Measurements from ENCODE around the gene COMMD7.

DNA sequence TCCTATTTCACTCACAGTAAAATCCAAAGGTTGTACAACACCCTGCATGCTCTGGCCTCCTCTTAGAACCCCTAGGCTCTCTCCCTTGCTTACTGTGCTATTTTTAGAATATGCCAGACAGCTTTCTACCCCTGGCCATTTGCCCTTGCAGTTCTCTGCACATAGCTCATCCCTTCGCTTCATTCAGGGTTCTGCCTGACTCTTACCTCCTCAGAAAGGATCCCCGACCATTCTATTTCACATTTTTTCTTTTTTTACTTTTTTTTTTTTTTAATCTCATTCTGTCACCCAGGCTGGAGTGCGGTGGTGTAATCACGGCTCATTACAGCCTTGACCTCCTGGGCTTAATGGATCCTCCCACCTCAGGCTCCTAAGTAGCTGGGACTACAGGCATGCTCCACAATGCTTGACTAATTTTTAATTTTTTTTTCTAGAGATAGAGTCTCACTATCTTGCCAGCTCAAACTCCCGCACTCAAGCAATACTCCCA is 33.6 kb downstream of the COMMD7 start:
- no peak for TF ChIP-seq BHLHE40 (IDR thresholded peaks at IDR 0.05; ENCODE audit: low read depth, low read length)
- TF ChIP-seq, protein P1, sequence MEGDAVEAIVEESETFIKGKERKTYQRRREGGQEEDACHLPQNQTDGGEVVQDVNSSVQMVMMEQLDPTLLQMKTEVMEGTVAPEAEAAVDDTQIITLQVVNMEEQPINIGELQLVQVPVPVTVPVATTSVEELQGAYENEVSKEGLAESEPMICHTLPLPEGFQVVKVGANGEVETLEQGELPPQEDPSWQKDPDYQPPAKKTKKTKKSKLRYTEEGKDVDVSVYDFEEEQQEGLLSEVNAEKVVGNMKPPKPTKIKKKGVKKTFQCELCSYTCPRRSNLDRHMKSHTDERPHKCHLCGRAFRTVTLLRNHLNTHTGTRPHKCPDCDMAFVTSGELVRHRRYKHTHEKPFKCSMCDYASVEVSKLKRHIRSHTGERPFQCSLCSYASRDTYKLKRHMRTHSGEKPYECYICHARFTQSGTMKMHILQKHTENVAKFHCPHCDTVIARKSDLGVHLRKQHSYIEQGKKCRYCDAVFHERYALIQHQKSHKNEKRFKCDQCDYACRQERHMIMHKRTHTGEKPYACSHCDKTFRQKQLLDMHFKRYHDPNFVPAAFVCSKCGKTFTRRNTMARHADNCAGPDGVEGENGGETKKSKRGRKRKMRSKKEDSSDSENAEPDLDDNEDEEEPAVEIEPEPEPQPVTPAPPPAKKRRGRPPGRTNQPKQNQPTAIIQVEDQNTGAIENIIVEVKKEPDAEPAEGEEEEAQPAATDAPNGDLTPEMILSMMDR (conservative IDR thresholded peaks at IDR 0.05; ENCODE audit: low read depth, low read length) = no peak

Measured in IMR-90 (cell line).